Left kidney (tissue), 8 donors: ENCODE results near the gene PGM2. TPM values are rescaled to one million over a fixed set of nuclear protein-coding genes. Genes with fewer than 3 reads are reported as not detected.
"Not testable (repeated sequence)": the region's sequence is repeated elsewhere in the genome, so short reads cannot be mapped to it uniquely, and the experiment has no call there.

Experiments used
- DNase-seq: peaks from one replicate; pipeline ENCODE4 v3.0.0-alpha.2; 2013
- long read RNA-seq, 8 donors: transcript quantifications; one replicate each; lab custom pipeline, GENCODE V29; 2026
- polyA plus RNA-seq: library from polyadenylated mRNA; unstranded; fragments of 120-200 nt; gene quantifications from one replicate; pipeline ENCODE4 v1.2.1, GENCODE V29; 2013; ENCODE audit not compliant: insufficient read length

PGM2 gene
- polyA plus RNA-seq = 36.1 TPM
- long read RNA-seq, donor 1, transcript PGM2-201 (14 exons, 3,264 nt) = major isoform, 9 of 9 reads
- long read RNA-seq, donor 1, partial matches to known transcripts = 0 of 9 reads
- long read RNA-seq, donor 1, other reads (novel, unspliced or antisense) = 0 of 9 reads
- long read RNA-seq, donor 2, partial matches to known transcripts = 0 of 4 reads
- long read RNA-seq, donor 2, other reads (novel, unspliced or antisense) = 0 of 4 reads
- long read RNA-seq, donor 3, partial matches to known transcripts = 0 of 4 reads
- long read RNA-seq, donor 3, other reads (novel, unspliced or antisense) = 0 of 4 reads
- long read RNA-seq, donor 4 = 0 reads
- long read RNA-seq, donor 5, transcript PGM2-201 (14 exons, 3,264 nt) = major isoform, 10 of 23 reads
- long read RNA-seq, donor 5, partial matches to known transcripts = 13 of 23 reads
- long read RNA-seq, donor 5, other reads (novel, unspliced or antisense) = 0 of 23 reads
- long read RNA-seq, donor 6, transcript PGM2-201 (14 exons, 3,264 nt) = major isoform, 8 of 8 reads
- long read RNA-seq, donor 6, partial matches to known transcripts = 0 of 8 reads
- long read RNA-seq, donor 6, other reads (novel, unspliced or antisense) = 0 of 8 reads
- long read RNA-seq, donor 7, transcript PGM2-201 (14 exons, 3,264 nt) = major isoform, 8 of 8 reads
- long read RNA-seq, donor 7, partial matches to known transcripts = 0 of 8 reads
- long read RNA-seq, donor 7, other reads (novel, unspliced or antisense) = 0 of 8 reads
- long read RNA-seq, donor 8, partial matches to known transcripts = 0 of 2 reads
- long read RNA-seq, donor 8, other reads (novel, unspliced or antisense) = 0 of 2 reads

DNA sequence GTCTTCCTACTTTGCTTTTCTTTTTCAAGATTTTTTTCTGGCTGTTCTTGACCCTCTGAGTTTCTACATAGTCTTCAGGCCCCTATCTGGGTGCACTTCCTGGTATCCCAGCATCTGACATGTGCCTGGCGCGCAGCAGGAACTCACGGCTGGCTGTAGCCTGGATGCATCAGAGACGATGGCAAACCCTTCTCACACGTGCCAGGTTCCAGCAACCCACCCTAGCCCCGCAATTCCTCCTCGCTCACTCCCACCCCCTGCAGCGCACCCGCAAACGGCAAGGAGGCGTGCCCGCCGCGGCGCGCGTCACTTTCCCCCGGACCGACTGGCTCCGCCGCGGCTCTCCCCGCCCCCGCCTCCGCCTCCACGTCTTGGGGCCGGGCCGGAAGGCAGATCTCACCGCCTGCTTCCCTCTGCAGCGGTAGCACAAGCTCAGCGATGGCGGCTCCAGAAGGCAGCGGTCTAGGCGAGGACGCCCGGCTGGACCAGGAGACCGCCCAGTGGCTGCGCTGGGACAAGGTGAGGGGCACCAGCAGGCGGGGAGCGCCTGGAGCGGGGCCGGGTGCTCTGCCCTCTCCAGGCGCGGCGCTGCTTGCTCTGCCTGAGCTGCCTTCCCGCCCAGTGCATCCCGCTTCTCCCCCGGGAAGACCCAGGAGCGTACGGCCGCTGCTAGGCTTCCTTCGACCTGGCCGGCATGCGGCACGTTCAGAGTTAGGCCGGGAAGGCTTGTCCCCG is at the start of gene PGM2:
TSS of gene PGM2 (plus strand) at position 392 of the 735 bp plus-strand sequence. CDS start at position 439, 47 bp downstream.
- DNase-seq = peak; percentile 85

DNA sequence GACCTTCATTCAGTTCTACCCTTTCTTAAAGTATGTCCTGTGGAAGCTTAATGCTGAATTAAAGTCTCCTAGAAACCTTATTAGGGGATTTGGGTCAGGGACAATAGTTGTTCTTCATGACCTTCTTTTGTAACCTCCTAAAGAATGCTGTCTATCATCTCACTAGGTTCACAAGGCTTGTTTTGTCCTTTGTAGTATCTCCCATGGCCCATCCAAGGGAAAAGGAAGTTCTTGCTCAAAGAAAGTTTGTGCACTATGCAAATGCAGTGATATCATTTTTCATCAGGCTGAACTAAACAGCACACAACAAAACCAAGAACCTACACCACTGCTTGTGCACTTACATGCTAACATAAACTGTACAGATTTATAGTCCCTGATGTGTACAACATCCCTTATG is 46.6 kb upstream of the PGM2 start:
- DNase-seq = no peak

DNA sequence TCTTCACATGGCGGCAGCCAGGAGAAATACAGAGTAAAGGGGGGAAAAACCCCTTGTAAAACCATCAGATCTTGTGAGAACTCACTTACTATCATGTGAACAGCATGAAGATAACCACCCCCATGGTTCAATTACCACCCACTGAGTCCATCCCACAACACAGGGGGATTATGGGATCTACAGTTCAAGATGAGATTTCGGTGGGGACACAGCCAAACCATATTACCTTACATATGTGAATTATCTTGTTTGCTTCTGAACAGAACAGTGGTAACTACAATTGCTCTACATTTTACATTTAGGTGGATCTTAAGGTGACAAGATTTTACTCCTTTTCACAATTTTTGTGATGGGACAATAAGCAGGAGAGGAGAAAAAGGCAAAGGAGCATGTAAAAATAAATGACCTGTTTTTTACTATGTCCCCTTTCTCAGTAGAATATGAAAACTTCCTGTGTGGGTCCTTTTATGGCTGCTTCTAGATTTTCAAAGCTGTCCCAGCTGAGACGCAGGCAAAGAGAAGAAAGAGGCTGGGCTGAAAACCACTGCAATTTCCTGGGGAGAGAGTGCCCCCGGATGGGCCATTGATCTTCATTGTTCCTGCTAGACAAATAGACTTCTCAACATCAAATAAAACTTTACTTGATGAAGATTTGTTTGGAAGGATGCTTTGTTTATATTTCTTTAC is 45.9 kb upstream of the PGM2 start:
- peak; percentile 40 for DNase-seq

DNA sequence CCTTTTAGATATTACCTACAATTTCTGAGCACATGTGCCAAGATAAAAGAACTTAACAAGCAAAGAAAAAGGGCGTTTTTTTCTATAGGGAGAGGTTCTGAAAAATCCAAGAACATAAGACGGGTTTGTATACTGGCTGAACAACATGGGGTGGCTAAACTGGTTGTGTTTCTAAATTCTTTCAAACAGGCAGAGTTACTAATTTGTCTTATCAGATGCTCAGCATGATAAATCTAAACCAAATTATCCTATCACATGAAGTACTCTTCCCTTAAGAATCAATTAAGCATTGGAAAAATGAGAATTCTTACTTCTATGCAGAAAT is 45.4 kb upstream of the PGM2 start:
- DNase-seq = no peak

DNA sequence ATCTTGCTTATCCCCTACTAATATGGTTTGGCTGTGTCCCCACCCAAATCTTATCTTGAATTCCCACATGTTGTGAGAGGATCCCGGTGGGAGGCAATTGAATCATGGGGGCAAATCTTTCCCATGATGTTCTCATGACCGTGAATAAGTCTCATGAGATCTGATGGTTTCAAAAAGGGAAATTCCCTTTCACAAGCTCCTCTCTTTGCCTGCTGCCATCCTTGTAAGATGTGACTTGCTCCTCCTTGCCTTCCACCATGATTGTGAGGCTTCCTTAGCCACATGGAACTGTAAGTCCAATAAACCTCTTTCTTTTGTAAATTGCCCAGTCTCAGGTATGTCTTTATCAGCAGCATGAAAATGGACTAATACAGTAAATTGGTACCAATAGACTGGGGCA is 40.2 kb upstream of the PGM2 start:
- DNase-seq = not testable (repeated sequence)

DNA sequence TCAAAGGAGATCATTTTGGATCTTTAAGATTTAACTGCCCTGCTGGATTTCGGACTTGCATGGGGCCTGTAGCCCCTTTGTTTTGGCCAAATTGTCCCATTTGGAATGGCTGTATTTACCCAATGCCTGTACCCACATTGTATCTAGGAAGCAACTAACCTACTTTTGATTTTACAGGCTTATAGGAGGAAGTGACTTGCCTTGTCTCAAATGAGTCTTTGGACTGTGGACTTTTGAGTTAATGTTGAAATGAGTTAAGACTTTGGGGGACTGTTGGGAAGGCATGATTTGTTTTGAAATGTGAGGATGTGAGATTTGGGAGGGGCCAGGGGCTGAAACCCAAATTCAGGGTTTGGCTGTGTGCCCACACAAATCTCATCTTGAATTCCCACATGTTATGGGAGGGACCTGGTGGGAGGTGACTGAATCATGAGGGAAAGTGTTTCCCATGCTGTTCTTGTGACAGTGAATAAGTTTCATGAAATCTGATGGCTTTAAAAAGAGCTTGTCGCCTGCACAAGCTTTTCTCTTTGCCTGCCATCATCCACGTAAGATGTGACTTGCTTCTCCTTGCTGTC is 38.5 kb upstream of the PGM2 start:
- DNase-seq = not testable (repeated sequence)

DNA sequence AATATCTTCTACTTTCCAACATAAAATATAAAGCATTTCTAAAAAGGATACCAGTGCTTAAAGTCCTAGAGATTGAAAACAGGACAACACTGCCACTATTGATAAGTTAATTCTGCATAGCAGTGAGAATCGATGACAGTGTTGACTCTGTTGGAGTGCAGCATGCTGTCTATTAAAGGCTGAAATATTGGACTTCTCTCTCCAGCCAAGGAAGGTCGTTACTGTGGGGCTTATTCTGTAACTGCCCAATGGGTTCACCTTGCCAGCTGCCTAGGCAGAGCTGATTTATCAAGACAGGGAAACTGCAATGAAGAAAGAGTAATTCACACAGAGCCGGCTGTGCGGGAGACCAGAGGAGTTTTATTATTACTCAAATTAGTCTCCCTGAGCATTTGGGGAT is 37.7 kb upstream of the PGM2 start:
- no peak for DNase-seq

DNA sequence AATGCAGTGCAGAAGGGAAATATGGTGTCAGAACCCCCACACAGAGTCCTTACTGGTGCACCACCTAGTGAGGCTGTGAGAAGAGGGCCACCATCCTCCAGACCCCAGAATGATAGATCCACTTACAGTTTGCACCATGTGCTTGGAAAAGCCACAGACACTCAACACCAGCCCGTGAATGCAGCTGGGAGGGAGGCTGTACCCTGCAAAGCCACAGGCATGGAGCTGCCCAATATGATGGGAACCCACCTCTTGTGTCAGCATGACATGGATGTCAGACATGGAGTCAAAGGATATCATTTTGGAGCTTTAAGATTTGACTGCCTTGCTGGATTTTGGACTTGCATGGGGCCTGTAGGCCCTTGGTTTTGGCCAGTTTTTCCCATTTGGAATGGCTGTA is 34.2 kb upstream of the PGM2 start:
- no peak for DNase-seq

DNA sequence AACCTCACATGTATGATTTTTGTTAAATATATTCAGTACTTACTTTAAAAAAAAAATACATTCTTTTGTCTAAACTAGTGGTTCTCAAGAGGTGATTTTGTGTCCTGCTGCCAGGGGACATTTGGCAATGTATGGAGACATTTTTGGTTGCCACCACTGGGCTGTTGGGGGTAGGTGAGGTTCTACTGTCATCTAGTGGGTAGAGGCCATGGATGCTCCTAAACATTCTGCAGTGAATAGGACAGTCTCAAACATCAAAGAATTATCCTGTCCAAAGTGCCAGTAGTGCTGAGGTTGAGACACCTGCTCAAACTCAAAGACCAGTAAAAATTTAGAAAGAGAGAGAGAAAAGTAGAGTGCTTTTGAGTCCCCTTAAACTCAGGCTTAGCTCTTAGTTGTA is 32.9 kb upstream of the PGM2 start:
- no peak for DNase-seq

DNA sequence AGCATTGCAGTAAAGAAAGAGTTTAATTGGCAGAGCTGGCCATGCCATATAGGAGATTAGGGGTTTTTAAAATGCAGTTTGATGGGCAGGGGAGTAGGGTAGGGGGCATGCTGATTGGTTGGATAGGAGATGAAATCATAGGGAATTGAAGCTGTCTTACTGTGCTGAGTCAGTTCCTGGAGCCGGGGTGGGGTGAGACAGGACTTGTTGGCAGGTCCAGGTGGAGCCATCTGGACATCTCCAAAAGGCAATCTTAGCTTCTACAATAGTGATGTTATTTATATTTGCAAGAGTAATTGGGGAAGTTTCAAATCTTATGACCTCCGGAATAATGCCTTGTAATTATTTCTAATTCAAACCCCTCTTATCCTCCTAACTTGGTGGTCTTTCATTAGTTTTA is 32.4 kb upstream of the PGM2 start:
- no peak for DNase-seq

DNA sequence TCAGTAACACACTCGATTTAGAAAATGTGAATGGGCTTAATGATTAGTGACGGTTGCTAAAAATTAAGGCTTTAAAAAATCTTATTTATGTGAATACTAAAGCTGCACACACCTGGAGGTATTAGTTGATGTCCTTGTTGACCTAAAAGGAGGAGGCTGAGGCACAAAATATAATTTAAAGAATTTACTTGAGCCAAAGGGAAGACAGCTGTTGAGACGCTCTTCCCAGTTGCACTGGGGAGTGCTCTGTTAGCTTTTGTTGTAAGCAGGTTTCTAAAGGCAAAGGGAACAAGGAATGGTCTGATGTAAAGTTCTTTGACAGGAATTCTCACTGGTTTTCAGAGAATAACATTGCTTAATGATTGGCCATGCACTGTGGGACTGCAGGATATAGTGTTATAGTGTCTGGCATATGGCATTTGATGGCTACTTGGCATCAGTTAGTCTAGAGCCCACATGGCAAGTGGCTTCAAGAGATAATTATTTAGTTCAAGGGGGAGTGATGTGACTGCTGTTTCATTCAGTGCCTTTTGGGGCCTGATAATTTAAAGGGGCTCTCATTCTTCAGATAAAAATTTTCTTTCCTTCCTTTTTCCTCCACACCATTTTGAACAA is 30.8 kb upstream of the PGM2 start:
- DNase-seq = no peak

DNA sequence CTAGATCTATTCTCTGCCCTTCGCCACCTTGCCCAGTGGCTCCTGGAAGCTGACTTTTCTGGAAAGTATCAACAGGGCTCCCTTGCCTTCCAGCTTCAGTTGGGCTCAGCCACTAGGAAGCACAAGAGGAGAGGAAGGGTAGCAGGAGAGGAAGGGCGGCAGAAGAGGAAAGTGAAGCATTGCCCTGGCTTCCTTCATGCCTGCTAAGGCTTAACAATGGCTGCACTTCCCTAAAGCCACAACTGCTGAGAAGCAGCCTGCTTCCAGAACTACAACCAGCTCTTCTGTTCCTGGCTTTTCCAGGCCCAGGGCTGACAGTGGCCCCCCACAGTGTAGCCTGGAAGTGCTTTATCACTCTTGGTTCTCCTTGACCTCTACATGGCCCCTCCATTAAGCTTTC is 29.1 kb upstream of the PGM2 start:
- no peak for DNase-seq

DNA sequence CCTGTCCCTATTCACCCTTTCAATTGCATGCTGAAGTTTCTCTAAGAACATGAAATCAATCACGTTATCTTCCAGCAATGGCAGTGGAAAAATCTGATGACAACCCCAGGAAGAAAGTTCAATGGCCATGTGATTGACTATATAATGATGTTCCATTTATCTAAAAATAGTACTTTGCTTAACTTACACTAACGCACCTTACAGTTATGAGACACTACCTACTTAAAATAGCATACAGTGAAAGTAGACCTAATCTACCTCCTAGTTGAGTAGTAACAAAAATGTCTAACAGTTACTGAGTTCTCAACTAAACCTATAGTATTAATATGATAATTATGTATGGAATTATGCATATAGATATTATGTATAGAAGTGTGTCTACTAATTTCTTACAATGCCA is 28.6 kb upstream of the PGM2 start:
- DNase-seq = no peak

DNA sequence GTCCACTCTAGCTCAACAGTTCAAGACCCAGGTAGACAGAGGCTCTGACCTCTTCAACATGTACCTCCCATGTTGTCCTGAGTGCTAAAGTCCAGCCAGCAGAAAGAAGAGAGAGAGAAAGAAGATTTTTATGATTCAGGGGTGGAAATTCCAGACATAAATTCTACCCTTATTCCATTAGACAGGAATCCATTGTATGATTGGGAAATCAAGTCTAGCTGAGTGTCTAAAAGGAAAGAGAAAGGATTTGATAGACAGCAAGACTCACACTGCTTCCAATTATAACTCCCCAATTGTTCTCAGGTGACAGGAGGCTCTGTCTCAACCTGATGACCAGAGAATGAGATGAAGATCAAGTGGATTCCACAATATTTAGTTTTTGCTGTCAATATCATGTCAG is 27.9 kb upstream of the PGM2 start:
- no peak for DNase-seq

DNA sequence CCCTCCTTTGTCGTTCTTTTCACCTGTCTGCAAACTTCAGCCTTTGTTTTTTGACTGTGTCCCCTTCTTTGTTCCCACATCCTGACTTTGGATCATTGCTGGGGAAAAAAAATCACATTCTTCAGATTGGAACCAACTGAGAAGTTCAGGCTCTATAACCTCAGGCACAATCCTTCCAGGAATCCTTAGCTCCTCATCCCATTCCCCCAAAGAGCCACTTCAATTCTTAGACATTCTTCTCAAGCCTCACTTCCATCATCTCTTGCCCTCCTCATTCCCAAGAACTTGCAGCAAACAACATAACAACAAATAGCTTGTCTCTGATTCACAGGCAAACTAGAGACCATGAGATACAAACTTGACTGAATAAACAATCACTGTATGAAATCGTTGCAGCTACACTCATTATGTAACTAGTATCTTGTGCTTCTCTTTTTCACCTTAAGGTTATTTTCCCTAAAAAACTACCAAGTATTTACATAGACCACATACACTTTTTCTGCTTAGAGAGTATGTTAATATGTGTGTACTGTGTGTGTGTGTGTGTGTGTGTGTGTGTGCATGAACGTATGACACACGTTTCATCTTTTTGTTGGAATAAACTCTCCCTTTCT is 26.4 kb upstream of the PGM2 start:
- no peak for DNase-seq

DNA sequence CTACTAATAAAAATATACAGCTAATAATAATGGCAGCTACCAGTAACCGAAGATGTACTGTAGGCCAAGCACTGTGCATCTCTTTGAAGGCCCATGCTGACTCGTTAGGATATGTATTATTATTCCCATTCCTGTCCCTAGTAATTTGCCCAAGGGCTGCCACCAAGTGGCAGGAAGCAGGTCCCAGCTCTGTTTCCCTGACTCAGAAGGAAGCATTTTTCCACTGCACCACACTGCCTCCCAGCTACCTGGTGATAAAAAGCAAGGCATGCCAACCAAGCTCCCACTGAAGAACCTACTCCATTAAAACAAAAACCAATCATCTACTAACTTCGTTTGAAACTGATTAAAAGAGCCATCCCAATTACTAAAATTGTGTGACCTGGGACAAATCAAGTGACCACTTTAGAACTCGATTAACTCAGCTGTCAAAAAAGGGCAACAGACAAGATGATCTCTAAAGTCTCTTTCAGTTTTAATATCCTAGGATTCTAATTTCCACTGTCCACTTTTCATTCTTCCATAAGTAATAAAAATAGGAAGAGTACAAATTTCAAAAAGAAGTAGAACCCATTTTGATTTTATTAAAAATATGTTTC is 24.3 kb upstream of the PGM2 start:
- DNase-seq = peak; percentile 78

DNA sequence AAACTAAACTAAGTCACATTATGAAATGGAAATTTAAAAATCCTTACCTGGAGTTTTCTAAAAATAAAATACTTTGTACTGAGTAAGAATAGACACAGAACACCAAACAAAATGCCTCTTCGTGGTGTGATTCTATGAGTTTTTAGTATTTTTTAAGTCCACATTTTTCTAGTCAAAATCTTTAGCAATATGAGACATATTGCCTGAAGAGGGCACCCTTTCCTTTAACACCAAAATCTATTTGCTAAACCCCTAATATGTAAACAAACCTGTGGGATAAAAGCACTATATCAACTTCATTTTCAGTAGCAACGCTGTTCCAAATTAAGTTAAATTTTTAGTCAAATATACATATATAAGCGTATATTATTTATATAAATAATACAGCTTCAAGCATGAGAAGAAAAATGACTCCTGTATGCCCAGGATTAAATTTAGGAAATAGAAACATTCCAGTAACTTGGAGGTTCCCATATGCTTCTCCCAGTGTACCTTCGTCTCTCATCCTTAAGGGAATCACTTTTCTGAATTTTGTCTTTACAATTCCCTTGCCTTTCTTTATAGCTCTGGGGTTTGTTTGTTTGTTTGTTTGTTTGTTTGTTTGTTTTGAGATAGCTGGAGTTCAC is 23.0 kb upstream of the PGM2 start:
- DNase-seq = peak; percentile 51

DNA sequence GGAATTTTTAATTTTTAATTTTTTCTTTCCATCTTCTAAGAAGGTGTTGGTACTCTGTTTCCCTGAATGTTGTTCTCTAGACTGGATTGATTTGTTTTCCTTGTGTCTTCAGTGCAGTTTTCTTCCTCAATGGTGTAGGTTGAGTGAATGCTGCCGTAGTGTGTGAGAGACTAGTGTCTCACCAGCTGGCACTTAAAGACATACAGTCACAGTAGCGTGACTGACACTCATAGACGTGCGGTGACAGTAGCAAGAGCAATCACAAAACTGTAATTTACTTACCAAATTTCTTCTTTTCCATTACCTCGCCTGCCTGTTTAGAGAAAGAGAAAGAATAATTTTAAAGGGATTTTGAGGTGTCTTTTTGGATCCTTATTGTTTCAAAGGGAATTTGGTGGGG is 21.4 kb upstream of the PGM2 start:
- DNase-seq = no peak

DNA sequence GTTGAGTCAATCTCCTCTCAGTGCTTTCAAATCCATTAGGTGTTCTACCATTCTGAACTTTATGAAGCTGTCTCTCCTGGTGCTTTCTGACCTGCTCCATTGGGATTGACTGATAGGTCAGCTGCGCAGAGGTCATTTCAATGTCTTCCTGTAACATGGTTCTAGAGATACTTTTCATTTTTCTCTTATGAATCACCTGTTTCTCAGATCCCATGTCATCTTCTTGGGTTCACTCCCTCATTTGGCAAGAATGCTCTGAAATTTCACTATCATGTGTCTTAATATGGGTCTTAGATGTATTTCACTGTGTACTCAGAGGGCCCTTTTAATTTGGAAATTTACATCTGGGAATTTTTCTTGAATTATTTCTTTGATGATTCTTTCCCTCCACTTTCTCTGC is 13.8 kb upstream of the PGM2 start:
- DNase-seq = no peak

DNA sequence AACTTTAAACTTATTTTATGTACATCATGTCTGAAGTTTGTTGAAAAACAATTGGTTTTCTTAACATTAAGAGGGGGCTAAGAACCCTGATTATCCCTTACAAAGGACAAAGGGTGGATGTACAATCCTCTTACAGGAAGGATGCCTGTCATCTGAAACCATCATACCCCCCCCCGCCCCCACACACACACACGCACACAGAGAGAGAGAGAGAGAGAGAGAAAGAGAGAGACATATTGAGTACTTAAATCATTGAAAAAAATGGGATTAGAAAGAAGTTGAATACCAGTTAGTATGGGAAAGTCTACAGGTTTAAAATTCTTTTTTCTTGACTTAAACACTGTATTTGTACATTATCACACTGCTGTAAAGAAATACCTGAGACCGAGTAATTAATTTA is 10.9 kb upstream of the PGM2 start:
- no peak for DNase-seq
